ENCODE results near the gene STK32B. TPM values are rescaled to one million over a fixed set of nuclear protein-coding genes. Genes with fewer than 3 reads are reported as not detected.

Gene STK32B
- total RNA-seq, 1 donor from 2014 or later: 1.6 TPM

DNA sequence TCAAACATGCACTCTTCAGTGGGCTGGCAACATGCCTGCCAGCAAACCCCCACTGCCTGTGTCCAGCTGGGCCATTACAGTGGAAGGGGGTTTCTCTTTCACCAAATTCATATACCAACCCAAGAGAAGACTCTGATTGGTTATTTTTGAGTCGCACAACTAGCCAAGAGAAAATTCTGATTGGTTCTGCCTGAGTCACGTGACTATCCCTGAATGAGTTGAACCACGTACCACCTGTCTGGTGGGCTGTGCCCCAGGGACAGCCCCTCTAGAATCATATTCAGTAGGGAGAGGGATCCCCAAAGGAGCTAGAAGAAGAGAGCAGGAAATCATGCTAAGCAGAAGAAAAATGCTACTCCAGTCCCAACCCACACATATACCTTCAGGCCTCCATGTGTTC lies 313.1 kb downstream of the STK32B start:
- ATAC-seq (no peak), DNase-seq (ENCODE audit: low spot score) (no peak)
- intact Hi-C loops (cut with DNase I): no loop called here

DNA sequence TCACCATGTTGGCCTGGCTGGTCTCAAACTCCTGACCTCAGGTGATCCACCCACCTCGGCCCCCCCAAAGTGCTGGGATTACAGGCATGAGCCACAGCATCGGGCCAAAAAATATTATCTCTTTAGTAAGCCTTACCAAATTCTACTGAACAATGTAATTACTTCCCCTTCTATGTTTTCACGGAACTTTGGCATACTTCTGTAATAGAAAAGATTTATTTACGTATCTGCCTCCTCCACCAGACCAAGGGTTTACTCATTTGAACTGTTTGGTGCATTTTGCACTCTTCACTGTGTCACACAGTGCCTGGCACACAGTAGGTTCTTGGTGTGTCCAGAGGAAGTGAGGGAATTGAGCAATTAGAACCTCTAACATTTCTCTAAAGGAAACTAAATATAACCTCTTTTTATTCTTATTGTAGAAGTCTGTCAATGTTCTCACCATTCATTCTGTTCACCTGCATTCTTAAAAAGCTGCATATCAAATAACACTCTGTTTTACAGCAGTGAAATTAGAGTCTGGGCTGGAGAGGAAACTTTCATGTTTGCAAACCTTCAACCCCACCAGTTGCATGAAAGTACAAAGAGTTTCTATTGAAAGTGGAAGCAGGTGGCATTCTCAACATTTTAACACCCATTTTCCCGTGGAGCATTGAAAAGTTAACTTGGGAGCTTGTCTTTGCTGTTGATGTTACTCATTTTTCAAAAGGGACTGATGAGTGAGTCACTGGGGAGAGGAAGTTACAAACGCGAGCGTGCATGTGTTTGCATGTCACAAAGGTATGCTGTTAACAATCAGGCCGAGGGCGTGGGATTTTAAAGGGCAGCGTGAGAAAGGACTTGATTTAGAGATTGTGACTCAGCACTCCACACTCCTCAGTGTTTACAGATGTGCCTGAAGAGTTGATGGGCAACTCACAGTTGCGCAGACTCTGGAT lies 314.1 kb downstream of the STK32B start:
- ATAC-seq (no peak), DNase-seq (ENCODE audit: low spot score) (no peak)
- intact Hi-C loops (cut with DNase I): no loop called here

DNA sequence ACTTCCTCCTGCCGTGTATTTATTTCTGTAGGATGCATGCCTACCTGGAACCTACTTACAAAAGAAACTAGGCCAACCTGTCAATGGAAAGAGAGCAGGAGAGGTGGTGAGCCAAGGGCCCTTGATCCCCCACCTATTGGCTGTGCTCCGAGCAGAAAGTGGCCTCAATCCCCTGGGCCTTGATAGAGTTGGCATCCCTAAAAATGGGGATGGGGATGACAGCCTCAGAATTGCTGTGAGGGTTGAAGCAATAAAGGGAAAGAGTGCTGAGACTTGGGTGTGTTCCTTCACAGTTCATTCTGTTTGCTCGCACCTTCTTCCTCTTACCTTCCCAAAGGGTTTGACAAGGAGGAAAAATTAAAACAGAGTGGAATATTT lies 314.7 kb downstream of the STK32B start:
- intact Hi-C loops (cut with DNase I): no loop called here

DNA sequence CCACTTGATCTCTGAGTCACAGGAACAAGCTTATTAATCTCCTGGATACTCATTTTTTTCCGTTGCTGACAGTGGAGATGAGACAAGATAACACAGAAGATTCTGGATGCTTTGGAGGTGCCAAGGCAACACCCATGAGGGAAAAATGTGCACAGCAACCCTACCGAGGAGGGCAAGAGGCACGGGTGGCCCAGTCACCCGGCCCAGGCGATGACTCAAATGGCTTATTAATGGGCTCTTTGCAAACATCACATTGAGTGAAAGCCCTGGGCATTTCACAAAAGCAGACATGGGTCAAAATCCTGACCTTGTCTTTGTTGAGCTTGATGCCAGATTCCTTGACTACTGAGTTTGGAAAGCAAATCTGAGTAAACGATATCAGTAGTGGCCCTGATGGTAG lies 315.1 kb downstream of the STK32B start:
- DNase-seq (ENCODE audit: low spot score) (no peak), ATAC-seq (no peak)
- intact Hi-C loops (cut with DNase I): no loop called here

More for the DNA sequence above, 314.7 kb downstream of the STK32B start:
- DNase-seq (ENCODE audit: low spot score) (no peak), ATAC-seq (no peak)

DNA sequence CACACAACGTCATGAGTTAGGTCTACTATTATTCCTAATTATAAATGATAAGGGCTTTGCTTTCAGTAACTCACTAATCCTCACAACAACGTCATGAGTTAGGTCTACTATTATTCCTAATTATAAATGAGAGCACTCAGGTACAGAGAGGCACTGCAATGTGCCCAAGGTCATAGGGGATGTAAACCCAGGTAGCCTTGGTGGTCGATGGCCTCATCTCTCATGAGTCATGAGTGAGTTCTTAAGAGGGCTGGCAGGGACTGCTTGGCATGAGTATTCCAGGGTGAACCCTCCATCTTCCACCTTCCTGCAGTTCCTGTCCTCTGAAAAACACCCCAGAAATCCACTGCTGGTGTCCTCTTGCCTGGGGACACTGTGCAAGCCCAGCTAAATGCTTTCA lies 317.1 kb downstream of the STK32B start:
- no peak for ATAC-seq
- intact Hi-C loops (cut with DNase I): no loop called here
- DNase-seq (ENCODE audit: low spot score): no peak

DNA sequence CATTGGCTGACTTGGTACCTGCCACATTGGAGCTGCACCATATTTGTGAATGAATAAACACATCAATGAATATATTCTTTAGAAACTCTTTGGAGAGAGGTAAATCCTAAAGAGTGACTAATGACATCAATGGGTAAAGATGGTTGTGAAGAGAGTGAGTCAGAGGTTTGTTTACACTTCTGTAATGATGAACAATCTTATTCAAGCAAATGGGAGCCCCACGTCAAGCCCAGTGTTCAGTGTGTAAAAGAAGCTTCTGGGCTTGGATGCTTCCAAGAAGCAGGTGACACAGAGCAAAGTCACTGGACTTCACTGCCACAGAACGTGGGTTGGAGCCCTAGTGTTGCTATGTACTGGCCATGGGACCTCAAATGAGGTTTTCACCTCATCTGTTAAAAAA lies 319.0 kb downstream of the STK32B start:
- DNase-seq (ENCODE audit: low spot score) (no peak), ATAC-seq (no peak)
- intact Hi-C loops (cut with DNase I): no loop called here

DNA sequence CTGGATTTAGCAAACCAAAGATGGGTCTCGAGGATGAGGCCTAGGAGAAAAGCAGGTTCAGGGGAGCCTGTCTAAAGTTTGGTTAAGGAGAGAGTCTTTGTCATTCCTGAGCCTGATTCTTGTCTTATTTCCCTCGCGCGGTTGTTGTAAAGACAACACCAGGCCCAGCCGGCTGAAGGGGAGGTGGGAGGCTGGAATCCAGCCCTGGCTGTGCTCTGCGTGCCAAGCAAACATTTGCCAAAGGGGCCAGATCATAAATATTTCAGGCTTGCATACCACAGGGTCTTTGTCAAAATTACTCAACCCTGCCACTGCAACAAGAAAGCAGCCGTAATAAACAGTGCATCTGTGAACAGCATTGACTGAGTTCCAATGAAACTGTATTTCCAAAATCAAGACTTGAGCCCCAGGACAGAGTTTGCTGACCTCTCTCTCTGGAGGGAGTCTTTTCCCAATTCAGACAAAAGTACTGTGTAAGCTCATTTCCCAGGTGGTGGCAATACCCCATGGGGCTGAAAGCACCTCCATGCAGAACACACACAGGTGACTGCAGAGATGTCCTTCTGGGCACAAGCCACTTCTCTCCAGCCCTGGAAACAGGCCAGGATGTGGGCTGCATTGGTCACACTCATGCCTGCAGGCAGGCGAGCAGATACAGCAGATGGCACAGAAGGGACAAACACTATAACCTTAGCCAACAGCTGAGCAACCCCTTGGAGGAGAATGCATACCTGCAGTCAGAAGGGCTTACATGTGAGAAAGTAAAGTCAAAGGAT lies 320.3 kb downstream of the STK32B start:
- ATAC-seq (no peak), DNase-seq (ENCODE audit: low spot score) (no peak)
- intact Hi-C loops (cut with DNase I): no loop called here

DNA sequence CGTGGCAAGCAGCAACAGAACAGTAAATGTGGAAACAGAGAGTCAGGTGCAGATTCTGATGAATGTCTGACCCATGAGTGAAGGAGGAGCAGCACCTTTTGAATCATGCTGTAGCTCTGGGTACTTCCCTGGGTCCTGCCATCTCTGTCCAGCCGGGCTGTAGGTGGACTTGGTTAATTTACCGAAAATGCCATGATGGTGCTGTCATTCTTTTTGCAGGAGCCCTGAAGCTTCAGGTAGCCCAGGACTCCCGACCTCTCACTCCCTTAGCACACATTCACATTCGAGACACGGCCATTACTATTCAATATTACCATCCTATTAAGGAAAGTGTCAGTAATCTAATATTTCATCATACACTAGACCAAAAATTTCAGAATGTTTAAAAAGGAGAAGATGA lies 320.9 kb downstream of the STK32B start:
- ATAC-seq (no peak), DNase-seq (ENCODE audit: low spot score) (no peak)
- intact Hi-C loops (cut with DNase I): no loop called here

DNA sequence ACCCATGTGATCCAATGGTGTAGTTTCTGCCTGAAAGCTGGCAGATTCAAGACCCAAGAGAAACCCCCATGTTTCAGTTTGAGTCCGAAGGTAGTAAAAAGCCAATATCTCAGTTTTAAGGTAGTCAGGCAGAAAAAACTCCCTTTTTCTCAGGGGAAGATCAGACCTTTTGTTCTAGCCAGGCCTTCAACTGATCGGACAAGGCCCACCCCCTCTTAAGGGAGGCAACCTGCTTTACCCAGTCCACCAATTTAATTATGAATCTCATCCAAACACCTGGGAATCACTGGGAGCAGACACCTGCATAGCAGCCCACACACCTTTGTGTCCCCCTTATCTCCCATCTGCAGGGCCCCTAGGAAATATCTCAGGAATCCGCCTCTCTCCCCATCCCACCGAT lies 322.0 kb downstream of the STK32B start:
- ATAC-seq (no peak), DNase-seq (ENCODE audit: low spot score) (no peak)
- intact Hi-C loops (cut with DNase I): no loop called here

DNA sequence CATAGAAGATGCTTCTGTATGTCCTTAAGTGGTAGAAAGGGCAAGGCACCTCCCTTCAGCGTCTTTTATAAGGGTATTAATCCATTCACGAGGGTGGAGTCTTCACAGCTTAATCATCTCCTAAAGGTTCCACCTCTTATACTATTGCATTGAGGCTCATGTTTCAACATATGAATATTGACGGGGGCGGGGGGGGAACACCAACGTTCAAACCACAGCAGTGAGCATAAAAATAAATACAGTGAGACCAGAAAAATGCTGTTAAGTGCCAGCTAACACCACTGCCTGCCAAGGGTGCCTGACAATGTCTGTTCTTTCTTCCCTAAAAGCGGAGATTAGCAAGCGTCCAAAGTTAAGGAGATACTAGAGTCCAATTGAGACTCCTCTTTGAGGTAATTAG lies 323.3 kb downstream of the STK32B start:
- ATAC-seq (no peak), DNase-seq (ENCODE audit: low spot score) (no peak)
- intact Hi-C loops (cut with DNase I): no loop called here

DNA sequence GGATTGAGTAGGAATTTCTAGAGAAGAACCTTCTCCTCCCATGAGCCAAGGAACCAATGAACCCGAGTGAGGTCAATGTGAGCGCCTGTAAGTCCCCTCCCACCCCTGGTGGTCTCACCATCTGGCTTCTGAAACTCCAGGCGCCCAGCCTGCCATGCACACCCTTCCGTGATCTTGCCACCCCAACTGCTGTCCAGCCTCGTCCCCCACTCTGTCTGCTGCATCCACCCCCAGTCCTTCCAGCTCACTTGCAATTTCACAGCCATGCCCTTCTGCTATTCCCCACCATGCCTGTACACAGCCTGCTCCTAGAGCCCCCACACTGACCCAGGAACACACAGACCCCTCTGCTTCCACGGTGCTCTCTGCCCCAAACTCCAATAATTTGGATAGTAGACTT lies 323.7 kb downstream of the STK32B start:
- intact Hi-C loops (cut with DNase I): no loop called here
- DNase-seq (ENCODE audit: low spot score): no peak
- ATAC-seq: no peak

DNA sequence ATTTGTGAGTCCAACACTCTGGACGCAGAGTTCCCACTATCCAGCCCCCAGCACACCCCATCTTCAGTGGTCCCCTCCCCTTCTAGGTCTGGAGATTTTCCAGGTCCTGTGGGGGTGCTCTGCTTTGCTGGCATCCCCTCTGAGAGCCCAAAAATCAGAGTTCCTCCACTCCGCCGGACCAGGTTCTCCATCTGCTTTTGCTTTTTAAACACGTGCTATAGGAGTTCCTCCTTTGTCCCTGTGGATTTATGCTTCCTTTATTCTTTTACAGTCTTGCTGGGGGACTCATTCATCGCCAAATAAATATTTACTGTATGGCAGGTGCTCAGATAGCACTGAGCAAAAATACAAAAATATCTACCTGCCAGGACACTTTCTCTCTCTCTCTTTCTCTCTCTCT lies 324.7 kb downstream of the STK32B start:
- intact Hi-C loops (cut with DNase I): no loop called here
- DNase-seq (ENCODE audit: low spot score) (no peak), ATAC-seq (no peak)

DNA sequence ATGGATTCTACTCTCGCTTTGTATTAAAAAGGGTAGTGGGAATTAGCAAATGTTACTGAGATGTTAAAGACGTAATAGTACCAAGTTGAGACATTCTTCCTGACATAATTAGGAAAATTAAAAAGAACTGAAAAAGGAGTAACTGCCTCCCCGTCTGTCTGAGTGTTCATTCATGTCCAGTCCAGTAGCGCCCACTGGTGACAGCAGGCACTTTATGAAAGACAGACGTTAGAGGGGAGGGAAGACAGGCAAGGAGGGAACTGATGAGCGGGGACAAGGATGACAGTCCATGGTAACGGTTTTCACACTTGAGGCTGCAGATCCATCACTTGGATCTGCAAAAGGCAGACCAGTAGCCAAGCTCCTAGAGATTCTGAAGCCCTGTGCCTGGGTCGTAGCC lies 326.7 kb downstream of the STK32B start:
- DNase-seq (ENCODE audit: low spot score) (no peak), ATAC-seq (no peak)
- intact Hi-C loops (cut with DNase I): no loop called here

DNA sequence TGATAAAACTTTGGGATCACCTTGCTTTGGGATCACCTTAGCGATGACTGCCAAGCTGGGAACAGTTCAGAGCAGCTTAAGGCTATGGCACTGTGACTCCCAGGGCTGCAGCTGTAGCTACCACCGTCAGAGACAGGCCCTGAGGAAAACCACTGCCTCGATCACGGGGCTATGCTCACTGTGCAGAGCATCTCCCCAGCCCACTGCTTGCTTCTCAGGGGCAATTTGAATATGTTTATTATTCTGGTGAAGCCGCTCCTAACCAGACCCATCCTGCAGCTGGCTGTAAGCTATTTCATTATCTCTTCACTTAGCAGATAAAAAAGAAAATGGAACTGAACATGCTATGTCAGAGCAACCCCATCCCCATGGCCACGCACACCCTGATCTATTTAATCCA lies 328.6 kb downstream of the STK32B start:
- ATAC-seq (no peak), DNase-seq (ENCODE audit: low spot score) (no peak)
- intact Hi-C loops (cut with DNase I): no loop called here

DNA sequence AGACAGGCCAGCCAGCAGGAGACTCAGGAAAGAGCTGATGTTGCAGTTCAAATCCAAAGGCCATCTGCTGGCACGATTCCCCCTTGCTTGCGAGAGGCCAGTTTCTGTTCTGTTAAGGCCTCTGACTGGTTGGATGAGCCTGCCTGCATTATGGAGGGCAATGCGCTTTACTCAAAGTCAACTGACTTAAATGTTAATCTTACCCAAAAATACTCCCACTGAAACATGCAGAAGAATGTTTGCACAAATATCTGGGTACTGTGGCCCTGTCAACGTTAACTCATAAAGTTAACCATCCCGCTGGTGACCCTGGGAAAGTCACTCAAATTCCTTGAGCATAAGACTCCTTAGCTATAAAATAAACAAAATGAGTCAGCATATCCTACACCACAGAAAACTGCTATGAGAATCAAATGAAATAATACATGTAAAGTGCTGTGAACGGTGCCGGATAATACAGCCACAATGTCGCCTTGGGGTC lies 330.7 kb downstream of the STK32B start:
- no peak for DNase-seq (ENCODE audit: low spot score)
- intact Hi-C loops (cut with DNase I): no loop called here
- no peak for ATAC-seq

DNA sequence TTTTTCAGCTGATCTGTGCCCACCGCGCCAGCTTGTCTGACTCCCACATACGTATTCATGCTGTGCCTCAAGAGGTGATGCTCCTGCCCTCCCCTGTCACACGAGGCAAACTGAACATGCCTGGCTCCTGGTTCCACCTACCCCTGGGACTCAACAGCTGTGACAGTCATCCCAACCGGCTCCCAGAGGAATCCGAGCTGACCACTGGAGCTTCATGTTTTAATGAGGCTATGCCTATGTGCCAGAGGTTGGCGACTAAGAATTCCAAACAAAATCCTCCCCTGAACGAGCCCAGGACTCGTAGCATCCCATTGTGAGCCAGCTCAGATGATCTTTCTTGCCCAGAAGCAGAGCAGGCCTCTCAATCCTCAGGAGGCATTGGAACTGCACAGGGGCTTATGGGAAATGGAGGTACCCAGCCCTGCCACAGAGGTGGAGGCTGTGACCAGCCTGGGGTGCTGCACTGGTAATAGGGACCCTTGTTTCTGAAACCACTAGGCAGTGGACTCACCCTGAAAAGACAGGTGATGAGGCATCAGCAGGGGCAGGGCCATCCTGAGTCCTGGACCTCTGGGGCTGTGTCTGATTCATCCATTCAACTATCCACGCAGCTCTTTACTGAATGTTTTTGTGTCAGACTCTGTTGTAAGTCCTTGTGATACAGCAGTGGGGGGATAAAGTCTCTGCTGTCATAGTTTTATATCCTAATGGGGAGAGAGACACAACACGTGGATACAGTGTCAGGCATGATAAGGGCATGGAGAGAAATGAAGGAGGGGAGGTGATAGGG lies 332.1 kb downstream of the STK32B start:
- DNase-seq (ENCODE audit: low spot score): no peak
- no peak for ATAC-seq
- intact Hi-C loops (cut with DNase I): no loop called here

DNA sequence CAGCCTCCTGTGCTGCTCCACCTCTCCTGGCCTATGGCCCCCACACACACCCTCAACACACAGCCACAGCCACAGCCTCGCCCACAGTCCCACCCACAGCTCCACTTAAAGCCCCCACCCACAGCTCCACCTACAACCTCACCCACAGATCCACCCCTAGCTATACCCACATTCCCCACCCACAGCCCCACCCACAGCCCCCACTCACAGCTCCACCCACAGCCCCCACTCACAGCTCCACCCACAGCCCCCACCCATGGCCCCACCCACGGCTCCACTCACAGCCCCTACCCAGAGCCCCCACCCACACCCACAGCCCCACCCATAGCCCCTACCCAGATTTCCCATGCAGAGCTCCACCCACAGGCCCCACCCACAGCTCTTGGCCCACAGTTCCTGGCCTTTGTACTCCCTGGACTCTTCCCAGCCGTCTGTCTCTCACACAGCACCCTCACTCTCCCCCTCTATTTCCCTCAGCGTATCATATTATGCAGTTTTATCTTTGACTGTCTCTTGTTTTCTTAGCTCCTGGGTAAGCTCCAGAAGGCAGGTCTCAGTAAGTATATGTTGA lies 334.5 kb downstream of the STK32B start:
- ATAC-seq: no peak
- intact Hi-C loops (cut with DNase I): no loop called here
- DNase-seq (ENCODE audit: low spot score): no peak

DNA sequence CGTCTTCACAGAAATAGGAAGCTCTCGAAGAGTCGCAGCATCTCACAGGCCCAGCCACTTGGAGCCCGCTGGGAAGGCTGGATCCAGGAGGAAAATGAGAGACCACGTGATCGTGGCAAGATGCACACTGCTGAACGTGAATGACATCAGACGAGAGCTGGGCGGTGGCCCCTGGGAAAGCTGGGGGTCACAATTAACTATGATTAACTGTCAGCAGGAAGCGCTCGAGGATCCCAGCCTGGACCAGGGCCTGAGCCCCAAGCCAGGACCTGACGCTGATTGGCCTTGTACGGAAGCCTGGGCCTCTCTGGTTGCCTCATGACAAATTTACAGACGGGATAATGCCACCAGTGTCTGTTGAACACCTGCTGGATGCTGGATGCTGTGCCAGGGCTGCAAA lies 335.6 kb downstream of the STK32B start:
- no peak for ATAC-seq
- no peak for DNase-seq (ENCODE audit: low spot score)
- intact Hi-C loops (cut with DNase I): no loop called here

DNA sequence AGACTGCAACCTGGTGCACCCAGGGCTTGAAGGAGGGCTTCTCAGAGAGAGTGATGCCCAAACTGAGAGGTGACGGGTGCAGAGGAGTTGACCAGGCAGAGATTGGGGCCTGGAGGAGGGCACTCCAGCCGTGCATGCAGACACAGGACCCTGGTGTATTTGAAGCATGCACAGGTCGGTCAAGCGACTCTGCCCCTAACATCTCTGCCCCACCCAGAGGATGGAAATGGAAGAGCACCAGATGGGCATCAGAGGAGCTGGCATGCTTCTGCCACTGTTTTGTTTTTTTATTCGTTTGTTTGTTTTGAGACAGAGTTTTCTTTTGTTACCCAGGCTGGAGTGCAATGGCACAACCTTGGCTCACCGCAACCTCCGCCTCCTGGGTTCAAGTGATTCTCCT lies 336.2 kb downstream of the STK32B start:
- no peak for ATAC-seq
- intact Hi-C loops (cut with DNase I): no loop called here
- DNase-seq (ENCODE audit: low spot score): no peak
